Sigmoid colon (tissue), 7 donors: ENCODE results near the gene ITPR1. TPM values are rescaled to one million over a fixed set of nuclear protein-coding genes. Genes with fewer than 3 reads are reported as not detected.

Experiments
- DNase-seq: peaks from one replicate; pipeline ENCODE4 v3.0.0-alpha.2; 2019
- H3K27ac ChIP-seq, 4 donors: fragments of 200-600 bp; sonication (generic); one replicate each; pipeline ENCODE4 v1.5.1; 2016 to 2019; ENCODE audit warnings: mild to moderate bottlenecking in 1 of 4
- H3K27me3 ChIP-seq, 3 donors: fragments of 200-600 bp; sonication (generic); one replicate each; pipeline ENCODE4 v1.5.1; 2019; ENCODE audit warnings: mild to moderate bottlenecking in 1 of 3
- H3K36me3 ChIP-seq, 4 donors: fragments of 200-600 bp; sonication (generic); one replicate each; pipeline ENCODE4 v1.5.1; 2016 to 2019
- H3K4me1 ChIP-seq, 4 donors: fragments of 200-600 bp; sonication (generic); one replicate each; pipeline ENCODE4 v1.5.1; 2017 to 2019
- H3K4me3 ChIP-seq, 4 donors: fragments of 200-600 bp; sonication (generic); one replicate each; pipeline ENCODE4 v1.5.1; 2017 to 2019; ENCODE audit warnings: mild to moderate bottlenecking in 2 of 4, moderate library complexity in 1 of 4
- H3K9me3 ChIP-seq, 4 donors: fragments of 200-600 bp in 3 of 4; sonication (generic) in 3 of 4; one replicate each; pipeline versions ENCODE4 v1.5.1 to v1.6.1; 2013 to 2019
- CTCF ChIP-seq, 4 experiments: fragments of 450-650 bp in 3 of 4; fragments of 200-600 bp in 1 of 4; IDR thresholded peaks; one replicate each; pipeline ENCODE4 v1.5.1; 2016 to 2019; ENCODE audit warnings: antibody characterized with exemption in 4 of 4, mild to moderate bottlenecking in 3 of 4, moderate library complexity in 2 of 4
- EP300 ChIP-seq, 4 donors: sonication (generic); formaldehyde crosslinking; IDR thresholded peaks; one replicate each; pipeline ENCODE4 v1.6.1; 2017; ENCODE audit warnings: antibody characterized with exemption in 4 of 4
- POLR2A ChIP-seq, 2 donors: fragments of 450-650 bp; IDR thresholded peaks; one replicate each; pipeline ENCODE4 v1.6.1; 2016; ENCODE audit warnings: antibody characterized with exemption in 2 of 2, mild to moderate bottlenecking in 2 of 2, moderate library complexity in 2 of 2
- POLR2AphosphoS5 ChIP-seq, 4 donors: sonication (generic); formaldehyde crosslinking; IDR thresholded peaks; one replicate each; pipeline ENCODE4 v1.6.1; 2017; ENCODE audit warnings: antibody characterized with exemption in 4 of 4
- WGBS, 2 donors: extraction: QIAGEN DNeasy Blood & Tissue Kit; methylation state at CpG; one replicate each; pipeline ENCODE4 v1.1.7; 2013; 5-methylcytosine and 5-hydroxymethylcytosine counted together
- intact Hi-C: fragments of 100-400 bp; cut with DNase I; formaldehyde crosslinking; loops from one replicate; pipeline ENCODE4 v1.15.1; 2023
- polyA plus RNA-seq, 3 donors: library from polyadenylated mRNA; stranded (reverse); fragments of 200-250 nt; gene quantifications; one replicate each; pipeline ENCODE4 v1.2.3, GENCODE V29; 2013
- total RNA-seq, 4 donors: library from RNA; depleted of rRNA; stranded (reverse); fragments of >200 nt; gene quantifications; one replicate each; pipeline ENCODE4 v1.1.0, GENCODE V29; 2016
- donor health status: healthy with polysubstance abuse.
- donor health status: Bipolar disorder and iron deficiency.
- donor health status: healthy.

Gene ITPR1
- total and polyA plus RNA-seq, 7 donors: 1.4 to 206 (median 111) TPM

GRCh38 chr3:4778119-4778518, 285.0 kb downstream of the ITPR1 start:
- Histone ChIP-seq H3K4me3 (no peak overlapping the region), H3K36me3 (peaks cover 0 to 46% (median 2%) of the 10 kb centered on the region in 4 donors), H3K27me3 (no peaks in the 10 kb centered on the region), H3K27ac (no peak overlapping the region), H3K4me1 (peaks cover 0 to 24% (median 11%) of the 10 kb centered on the region in 4 donors), H3K9me3 (no peaks in the 10 kb centered on the region)
- no peak for DNase-seq
- 99% methylated on average over 2 of the region's 2 CpGs for WGBS, 2 donors
- intact Hi-C loops: no loop called here
- no peak for TF ChIP-seq POLR2A (IDR thresholded peaks at IDR 0.05)
- no peak for TF ChIP-seq CTCF (IDR thresholded peaks at IDR 0.05)
- TF ChIP-seq POLR2AphosphoS5 (IDR thresholded peaks at IDR 0.05): no peak
- no peak for TF ChIP-seq EP300 (IDR thresholded peaks at IDR 0.05)

DNA sequence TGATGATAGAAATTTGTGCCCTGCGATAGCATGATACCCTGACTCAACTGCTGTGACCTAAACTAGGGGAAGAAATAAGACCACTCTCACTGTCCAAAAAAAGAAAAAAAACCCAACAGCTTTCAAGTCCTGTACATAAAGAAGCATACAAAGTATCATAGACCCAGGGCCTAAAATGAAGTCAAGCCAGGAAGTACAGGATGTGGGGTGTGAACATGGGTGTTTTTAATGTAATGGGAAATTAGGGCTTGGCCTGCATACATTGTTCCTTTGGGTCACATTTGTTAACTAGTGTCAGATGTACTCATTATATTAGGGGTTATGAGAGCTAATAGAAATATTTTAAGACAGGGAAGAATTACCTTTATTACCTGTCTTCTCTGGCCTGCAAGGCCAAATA, 285.6 kb downstream of the ITPR1 start:
- intact Hi-C loops: no loop called here
- WGBS, 2 donors: 95 to 100% methylated on average over 1 of the region's 1 CpG
- no peaks in the 10 kb centered on the region for H3K27me3 ChIP-seq
- no peak overlapping the region for H3K27ac ChIP-seq
- TF ChIP-seq POLR2AphosphoS5 (IDR thresholded peaks at IDR 0.05) (no peak), EP300 (IDR thresholded peaks at IDR 0.05) (no peak)
- no peak overlapping the region for H3K4me3 ChIP-seq
- H3K36me3 ChIP-seq: peaks cover 3 to 52% (median 6%) of the 10 kb centered on the region in 4 donors
- DNase-seq: no peak
- H3K9me3 ChIP-seq: no peaks in the 10 kb centered on the region
- peaks cover 0 to 23% (median 10%) of the 10 kb centered on the region in 4 donors for H3K4me1 ChIP-seq

DNA sequence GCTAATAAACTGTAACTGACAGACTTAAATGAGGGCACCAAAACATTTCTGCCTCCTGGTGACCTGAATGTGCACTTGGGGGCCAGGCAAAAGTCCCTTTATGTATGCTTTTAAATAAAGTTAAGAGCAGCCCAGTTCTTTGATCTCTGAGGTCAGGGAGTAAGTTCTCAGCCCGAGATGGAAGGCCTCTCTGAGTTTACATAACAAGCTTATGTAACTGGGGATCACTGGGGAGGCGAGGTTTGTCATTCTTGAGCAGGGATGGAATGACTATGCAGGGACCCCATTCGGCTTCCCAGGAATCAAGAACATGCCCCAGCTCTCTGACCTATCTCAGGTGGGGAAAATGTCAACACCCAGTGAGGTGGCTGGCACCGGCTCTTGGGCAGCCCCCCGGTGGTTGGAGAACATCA, 287.4 kb downstream of the ITPR1 start:
- peaks cover 0 to 23% (median 10%) of the 10 kb centered on the region in 4 donors for H3K4me1 ChIP-seq
- 78 to 80% methylated on average over 5 of the region's 5 CpGs for WGBS, 2 donors
- no peak overlapping the region for H3K27ac ChIP-seq
- DNase-seq: no peak
- intact Hi-C loops: no loop called here
- peaks cover 6 to 59% (median 10%) of the 10 kb centered on the region in 4 donors for H3K36me3 ChIP-seq
- no peaks in the 10 kb centered on the region for H3K9me3 ChIP-seq
- H3K4me3 ChIP-seq: no peak overlapping the region
- TF ChIP-seq POLR2AphosphoS5 (IDR thresholded peaks at IDR 0.05) (no peak), POLR2A (IDR thresholded peaks at IDR 0.05) (no peak), CTCF (IDR thresholded peaks at IDR 0.05) (no peak), EP300 (IDR thresholded peaks at IDR 0.05) (no peak)
- H3K27me3 ChIP-seq: no peaks in the 10 kb centered on the region

DNA sequence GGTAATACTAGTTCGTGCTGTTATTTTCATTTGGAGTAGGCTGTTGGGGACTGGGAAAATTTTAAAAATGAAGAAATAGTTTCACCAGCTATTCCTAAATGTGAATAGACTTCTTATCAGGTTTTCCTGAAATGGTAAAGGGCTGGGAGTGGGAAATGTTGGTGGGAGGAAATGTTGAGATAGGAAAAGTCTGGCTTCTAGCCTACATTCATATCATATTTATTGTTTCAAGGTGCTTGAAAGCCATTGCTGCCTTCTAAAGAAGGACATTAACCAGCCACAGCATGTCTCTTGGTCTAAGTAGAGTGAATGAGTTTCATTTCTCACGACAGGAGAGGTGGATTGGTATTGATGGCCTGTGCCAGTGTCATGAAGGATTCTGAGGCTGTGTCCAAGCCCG, 288.9 kb downstream of the ITPR1 start:
- TF ChIP-seq POLR2A (IDR thresholded peaks at IDR 0.05) (no peak), EP300 (IDR thresholded peaks at IDR 0.05) (no peak), CTCF (IDR thresholded peaks at IDR 0.05) (no peak), POLR2AphosphoS5 (IDR thresholded peaks at IDR 0.05) (no peak)
- Histone ChIP-seq H3K27me3 (no peaks in the 10 kb centered on the region), H3K4me1 (peaks cover 0 to 16% (median 10%) of the 10 kb centered on the region in 4 donors), H3K36me3 (peaks cover 6 to 71% (median 11%) of the 10 kb centered on the region in 4 donors), H3K4me3 (no peak overlapping the region), H3K27ac (no peak overlapping the region), H3K9me3 (no peaks in the 10 kb centered on the region)
- intact Hi-C loops: no loop called here
- DNase-seq: no peak
- WGBS, 2 donors: 92 to 94% methylated on average over 3 of the region's 3 CpGs

DNA sequence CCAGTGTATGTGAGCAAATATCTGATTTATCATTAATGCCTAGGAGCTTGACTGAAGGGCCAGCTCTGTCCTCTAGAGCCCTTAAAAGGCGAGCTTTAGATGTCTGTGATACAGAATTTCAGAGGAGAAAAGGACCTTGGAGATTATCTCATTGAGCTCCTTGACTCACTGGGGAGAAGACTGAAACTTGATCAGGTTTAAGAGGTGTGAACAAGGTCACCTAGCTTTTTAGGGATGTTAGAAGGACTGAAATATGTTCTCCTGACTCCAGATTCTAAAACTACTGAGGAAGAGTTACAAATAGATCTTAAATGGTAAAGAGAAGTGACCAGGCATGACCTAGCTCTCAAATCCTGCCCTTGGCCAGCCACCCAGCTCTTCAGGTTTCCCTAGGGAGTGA, 292.4 kb downstream of the ITPR1 start:
- no peak overlapping the region for H3K27ac ChIP-seq
- no peak for DNase-seq
- intact Hi-C loops: no loop called here
- no peak overlapping the region for H3K4me3 ChIP-seq
- H3K36me3 ChIP-seq: peaks cover 6 to 81% (median 16%) of the 10 kb centered on the region in 4 donors
- peaks cover 0 to 4% (median 3%) of the 10 kb centered on the region in 4 donors for H3K4me1 ChIP-seq
- no peaks in the 10 kb centered on the region for H3K27me3 ChIP-seq
- no peaks in the 10 kb centered on the region for H3K9me3 ChIP-seq
- WGBS, 2 donors: 97% methylated on average over 1 of the region's 1 CpG
- TF ChIP-seq EP300 (IDR thresholded peaks at IDR 0.05) (no peak), POLR2AphosphoS5 (IDR thresholded peaks at IDR 0.05) (no peak), CTCF (IDR thresholded peaks at IDR 0.05) (no peak), POLR2A (IDR thresholded peaks at IDR 0.05) (no peak)
